GM19351 (cell line): Measurements from ENCODE around the gene INF2.
"Not testable (repeated sequence)": the region's sequence is repeated elsewhere in the genome, so short reads cannot be mapped to it uniquely, and the experiment has no call there.

Experiments used
- ATAC-seq: cut with Tn5 transposase; IDR thresholded peaks from one replicate; pipeline ENCODE4 v1.9.1; 2021; ENCODE audit warnings: mild to moderate bottlenecking, moderate library complexity; ENCODE audit not compliant: unreplicated experiment

The INF2 gene

DNA sequence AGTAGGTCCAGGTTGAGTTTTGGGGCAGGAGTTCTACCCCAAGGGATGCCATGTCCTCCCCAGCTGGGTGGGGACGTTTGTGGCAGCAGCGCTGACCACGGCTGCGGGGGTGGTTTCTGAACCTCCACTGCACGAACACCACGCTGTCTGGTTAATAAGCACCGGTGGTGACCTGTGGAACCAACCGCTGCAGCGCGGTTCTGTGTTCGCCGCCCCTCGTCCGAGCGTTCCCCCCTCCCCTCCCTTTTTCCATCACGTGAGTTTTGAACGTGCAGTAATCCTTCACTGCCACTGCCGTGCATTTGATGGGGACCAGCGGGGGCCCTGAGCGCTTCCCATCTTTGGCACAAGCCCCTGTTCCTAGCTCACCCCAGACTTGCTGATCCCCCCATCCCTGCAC is 28.2 kb downstream of the INF2 start:
- no peak for ATAC-seq

DNA sequence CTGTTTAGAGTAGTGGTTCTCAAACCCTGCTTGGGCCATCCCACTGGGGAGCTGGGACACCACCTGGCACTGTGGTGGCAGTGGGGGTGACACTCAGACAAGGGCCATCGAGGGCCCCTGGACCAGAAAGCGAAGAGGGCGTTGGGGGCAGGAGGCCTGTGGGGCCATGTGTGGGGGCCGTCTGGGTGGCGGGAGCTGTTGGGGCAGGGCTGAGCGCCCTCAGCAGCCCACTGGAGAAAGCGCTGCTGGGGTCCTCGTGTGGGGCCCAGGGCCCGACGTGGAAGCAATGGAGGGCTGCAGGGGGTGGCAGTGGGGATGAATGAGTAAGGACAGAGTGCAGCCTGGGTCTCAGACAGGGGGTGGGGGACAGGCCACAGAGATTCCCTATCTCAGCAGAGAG is 28.7 kb downstream of the INF2 start:
- no peak for ATAC-seq

DNA sequence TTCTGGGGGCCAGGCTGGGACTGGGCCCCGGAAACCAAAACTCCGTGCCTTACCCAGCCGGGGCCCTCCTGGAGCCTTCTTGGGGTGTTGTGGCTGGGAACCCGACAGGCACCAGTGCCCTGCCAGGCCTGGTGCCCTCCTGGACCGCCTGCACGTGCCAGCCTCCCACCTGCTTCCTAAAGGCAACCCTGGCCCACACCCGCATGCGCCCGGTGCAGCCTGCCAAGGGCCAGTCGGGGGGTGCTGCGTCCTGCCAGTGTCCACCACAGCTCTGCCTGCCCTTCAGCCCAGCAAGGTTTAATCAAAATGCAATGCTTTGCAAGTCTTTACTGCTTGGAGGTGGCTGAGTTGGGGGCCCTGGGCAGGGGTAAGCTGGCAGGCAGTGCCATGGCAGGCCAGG is 29.5 kb downstream of the INF2 start:
- no peak for ATAC-seq

DNA sequence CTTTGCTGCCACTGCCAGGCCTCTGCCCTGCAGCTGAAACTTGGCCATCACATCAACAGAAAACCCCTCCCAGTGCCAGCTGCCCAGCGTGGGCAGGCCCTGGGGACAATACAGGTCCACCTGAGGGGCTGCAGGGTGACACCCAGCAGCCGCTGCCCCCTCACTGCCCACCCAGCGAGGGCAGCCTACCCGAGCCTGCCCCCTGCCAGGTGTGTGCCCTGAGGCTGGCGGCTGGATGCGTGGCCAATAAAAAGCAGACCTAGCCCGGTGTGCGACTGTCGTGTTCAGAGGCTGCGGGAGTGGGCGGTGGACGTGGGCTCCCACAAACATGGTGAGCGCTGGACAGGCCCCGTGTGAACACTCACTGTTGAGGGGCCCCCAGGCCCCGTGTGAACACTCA is 29.9 kb downstream of the INF2 start:
- no peak for ATAC-seq

DNA sequence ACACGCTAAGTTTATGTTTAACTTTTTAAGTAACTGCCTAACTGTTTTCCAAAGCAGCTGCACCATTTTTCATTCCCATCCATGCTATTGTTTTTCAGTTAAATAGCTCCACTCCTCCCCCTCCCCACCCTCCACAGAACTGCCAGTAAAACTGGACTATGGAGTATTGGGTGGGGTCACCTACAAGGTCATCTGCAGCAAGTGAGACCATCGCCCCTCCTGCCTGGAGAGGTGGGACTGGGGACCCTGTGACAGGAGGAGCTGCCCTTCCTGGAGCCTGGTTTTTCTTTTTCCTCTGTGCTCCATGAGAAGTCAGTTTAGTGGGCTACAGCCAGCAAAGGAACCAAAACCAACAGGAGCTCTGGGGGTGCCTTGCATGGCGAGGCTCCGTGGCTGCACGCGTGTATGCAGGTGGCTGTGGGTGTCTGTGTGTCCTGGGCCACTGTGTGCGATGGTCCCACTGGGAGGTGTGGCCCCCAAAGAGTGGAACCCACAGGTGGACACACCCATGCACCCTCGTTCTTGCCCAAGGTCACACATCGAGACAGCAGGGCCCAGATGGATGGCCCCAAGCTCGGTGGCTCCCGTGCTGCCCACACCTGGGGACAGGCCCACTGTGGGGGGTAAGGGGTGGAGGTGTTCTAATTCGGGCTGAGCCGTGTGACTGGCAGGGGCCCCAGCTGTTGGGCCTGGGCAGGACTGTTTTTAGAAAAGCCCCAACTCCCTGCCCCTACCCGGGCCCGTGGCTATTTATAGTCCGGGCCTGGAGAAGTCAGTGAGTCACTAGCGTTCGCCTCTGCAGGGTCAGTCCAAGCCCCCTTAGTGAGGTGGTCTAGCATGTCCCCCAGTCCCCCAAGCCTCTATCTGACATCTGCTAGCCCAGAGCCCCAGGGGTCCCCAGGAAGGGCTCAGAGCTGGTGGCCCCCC is 32.4 kb downstream of the INF2 start:
- ATAC-seq = no peak

DNA sequence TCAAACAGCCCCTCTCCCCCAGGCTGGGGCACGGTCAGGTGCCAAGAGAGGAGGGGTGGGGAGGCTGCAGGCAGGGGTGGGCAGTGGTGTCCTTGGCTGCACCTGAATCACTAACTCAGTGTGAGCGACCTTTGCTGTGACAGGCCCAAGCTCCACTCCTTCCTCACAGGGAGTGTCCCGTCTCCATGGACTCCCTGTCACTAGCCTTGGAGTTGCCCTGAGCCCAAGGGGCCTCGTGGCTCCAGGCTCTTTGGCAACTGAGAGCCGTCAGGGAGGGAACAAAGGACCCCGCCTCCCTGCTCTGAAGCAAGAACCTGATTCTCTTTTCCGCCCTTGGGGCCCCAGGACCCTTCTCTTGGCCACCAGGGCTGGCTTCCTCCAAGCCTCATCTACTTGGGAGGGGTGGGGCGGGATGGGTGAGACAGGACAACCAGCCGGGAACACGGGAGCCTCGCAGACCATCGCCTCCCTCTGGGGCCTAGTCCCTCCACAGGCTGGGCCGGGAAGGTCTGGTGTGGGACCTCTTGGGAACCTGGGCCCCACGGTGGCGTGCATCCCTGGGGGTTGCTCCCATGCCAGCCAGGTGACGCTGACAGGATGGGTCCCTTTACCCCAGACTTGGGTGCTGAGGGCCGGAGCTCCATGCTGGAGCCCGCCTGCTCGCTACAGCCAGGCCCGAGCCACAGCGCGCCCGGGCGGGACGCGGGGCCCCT is 33.7 kb downstream of the INF2 start:
- no peak for ATAC-seq

DNA sequence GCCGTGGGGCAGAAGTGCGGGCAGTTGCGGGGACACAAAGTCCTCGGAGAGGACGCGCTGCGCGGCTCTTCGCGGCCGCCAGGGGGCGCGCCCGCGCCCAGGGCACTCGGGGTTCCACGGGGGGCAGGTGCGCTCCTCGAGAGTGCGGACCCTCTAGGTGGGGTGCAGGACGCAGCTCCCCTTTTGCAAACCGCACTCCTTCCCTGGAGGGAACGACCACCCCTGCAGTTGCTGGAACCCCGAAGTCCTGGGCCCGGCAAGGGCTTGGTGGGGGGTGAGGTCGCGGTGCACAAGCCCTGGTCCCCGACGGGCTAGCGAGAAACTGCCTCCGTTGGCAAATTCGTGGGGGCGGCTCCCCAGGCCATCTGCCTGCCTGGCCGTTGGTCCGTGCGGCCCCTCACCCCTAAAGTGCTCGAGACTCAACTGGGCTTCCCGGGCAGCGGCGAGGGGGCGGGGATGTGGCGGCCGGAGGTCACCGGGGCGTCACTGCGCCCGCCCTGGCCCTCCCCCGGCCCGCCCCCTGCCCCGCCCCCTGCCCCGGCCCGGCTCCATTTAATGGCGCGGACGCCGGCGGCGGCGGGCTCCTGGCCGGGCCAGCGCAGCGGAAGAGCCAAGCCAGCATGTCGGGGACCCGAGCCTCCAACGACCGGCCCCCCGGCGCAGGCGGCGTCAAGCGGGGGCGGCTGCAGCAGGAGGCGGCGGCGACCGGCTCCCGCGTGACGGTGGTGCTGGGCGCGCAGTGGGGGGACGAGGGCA is 34.4 kb downstream of the INF2 start, which contains the start of gene ADSS1:
Gene ADSS1 (plus strand): TSS at position 579 of the 756 bp plus-strand sequence. CDS start 42 bp downstream, at position 621.
- ATAC-seq = peak; percentile 68

DNA sequence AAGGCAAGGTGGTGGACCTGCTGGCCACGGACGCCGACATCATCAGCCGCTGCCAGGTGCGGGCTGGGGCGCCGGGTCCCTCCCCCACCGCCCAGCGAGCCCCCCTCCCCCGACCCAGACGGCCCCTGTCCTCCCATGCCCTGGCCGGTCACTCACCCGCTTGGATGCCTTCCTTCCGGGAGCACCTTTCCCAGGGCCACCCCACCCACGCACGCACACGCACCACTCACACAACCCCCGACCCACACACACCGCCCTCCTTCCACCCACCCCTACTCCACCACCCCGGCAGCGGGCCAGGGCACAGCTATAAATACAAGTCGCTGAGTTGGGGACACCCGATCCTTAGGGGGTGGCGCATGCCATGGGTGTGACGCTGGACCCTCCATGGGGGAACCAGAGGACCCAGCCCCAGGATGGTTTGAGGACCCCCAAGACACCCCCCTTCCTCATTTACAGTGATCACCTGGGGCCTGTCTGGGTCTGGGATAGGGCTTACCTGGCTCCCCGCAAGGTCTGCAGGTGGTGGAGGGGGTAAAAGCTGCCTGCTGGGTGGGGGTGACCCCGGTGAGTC is 35.1 kb downstream of the INF2 start:
- no peak for ATAC-seq

DNA sequence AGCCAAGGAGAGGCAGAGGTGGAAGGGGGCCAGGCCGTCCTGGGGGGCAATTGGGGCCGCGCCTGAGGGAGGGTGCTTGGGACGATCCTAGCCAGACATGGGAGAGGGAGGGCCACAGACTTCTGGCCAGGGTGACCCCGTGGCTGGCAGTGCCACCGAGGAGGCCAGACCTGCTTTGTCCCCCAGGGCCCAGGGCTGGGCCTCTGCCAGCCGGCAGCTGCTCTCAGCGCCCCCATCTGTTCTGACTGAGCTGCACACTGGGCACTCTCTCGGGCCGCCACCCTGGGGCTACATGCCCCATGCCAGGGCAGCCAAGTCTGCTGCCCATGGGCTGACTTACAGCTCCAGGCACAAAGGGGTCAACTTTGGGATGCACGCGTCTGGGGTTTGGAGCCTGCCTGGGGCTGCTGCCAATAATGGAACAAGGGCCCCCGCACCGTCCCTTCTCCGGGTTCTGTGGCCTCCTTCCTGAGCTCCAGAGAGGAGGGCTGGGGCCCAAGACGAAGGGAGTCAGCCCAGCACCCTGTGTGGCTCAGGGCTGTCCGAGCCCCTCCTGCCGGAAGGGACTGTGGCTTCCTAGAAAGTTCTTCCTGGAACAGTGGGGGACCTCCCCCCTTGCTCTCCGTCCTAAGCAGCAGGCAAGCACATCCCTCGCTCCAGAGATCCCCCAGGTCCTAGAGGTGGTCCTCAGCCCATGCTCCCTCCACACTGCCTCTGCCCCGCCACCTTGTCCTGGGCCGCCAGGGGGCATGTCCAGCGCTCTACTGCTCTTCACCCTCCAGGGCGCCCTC is 35.8 kb downstream of the INF2 start:
- ATAC-seq = no peak

DNA sequence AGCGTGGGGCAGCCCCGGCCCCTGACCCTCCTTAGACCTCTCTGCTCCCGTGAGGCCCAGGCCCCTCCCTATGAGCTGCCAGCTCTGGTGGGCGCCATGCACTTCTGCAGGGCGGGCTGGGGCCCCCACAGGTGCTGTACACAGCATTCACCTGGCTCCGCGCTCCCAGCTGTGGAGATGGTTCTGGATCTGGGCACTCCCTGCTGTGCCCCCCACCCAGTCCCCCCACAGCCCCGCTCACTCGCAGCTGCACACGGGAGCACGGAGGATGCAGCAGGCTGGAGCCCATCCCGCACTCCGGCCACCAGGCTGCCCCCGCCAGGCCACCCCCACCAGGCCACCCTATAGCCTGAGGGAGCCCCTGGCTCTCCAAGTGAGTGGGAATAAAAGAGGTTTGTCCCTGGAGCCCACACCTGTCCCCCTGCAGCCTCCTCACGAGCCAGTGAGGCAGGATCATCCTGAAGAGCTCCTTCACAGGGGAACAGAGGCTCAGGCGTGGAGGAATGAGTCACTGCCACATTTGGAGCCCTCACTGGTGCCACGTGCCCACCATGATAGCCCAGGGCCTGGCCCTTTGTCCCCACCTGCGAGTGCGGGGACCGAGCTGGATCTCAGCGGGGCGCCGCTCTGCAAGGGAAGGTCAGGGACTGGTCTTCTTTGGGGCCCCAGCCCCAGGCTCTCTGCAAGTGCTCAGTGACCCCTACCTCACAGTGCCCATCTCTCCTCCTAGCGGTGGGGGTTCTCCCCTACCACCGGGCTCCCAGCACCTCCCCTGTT is 36.5 kb downstream of the INF2 start:
- ATAC-seq = no peak

DNA sequence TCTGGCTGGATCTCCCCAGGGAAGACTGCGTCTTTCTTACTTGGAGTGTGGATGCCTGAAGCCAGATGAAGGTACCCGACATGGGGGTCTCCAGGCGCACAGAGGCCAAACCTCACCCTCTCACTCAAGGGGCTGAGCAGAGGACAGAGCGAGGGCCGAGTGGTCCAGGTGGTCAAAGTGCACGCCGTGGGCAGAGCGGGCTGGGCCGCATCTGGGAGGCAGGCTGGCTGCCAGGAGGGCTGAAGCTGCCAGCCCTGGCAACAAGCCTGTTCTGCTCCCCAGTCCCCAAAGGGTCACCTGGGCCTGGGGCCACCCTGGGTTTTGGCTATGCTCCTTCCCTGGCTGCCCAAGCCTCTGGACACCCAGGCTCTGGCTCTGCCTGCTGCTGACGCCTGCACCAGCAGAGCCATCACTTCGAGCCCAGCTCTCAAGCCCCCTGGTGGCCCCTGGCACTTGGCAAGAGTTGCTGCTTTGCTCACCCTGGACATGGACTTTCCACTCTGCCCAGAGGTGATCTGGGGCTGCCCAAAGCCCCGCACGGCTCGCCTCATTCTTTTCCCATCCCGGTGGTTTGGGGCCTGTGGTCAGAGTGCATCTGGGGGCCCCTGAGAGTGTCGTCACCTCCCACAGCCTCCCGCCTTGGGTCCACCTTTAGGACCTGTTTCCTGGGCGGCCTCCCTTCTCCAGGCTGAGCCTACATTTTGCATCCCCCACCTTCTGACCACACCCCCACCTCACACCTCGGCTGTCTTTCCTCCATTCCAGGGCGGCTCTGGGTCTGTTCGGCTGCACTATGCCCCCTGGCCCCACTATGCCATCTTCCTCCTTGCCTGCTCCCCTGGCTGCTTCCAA is 37.4 kb downstream of the INF2 start:
- ATAC-seq = no peak

DNA sequence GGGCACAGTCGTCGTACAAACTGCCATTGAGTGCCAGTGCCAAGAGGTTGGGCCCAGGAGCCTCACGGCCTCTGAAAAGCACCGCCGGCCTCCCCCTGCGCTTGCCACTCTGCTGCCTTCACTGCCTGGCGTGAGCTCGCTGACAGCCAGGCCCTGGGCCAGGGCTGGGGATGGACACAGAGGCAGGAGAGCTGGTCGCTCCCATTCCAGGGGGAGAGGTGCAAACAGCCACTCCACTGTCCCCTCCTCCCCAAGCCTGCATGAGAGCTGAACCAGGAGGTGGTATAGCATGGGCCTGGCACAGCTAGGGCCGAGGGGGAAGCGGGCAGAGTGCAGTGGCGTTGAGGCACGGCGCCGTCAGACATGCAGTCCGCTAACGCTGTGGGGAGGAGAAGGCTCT is 39.2 kb downstream of the INF2 start:
- no peak for ATAC-seq

DNA sequence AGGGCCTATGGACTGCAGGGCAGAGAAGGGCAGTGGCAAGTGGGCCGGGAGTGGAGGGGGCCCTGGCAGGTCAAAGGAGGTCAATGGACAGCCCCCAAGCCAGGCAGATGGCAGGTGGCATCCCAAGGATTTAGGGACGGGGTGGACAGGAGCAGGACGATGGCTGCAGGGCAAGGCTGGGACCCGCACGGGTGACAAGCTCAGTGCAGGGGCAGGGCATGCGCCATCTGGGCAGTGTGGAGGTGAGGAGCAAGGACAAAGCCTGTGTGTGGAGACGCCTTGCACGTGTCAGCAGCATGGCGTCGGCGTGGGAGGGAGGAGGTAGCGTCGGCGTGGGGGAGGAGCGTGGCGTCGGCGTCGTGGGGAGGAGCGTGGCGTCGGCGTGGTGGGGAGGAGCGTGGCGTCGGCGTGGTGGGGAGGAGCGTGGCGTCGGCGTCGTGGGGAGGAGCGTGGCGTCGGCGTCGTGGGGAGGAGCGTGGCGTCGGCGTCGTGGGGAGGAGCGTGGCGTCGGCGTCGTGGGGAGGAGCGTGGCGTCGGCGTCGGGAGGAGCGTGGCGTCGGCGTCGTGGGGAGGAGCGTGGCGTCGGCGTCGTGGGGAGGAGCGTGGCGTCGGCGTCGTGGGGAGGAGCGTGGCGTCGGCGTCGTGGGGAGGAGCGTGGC is 39.9 kb downstream of the INF2 start:
- not testable (repeated sequence) for ATAC-seq

DNA sequence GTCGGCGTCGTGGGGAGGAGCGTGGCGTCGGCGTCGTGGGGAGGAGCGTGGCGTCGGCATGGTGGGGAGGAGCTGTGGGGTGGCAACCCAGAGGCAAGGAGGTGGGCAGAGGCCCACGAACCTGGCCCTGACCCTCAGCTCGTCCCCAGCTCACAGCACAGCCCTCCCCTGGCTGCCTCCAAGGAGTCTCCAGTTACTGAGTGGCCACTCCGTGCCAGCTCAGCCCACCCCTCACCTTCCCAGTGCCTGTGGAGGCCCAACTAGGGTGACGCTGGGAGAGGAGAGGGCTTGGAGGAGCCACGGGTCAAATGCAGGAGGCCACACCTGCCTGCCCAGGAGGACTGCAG is 40.4 kb downstream of the INF2 start:
- ATAC-seq = no peak

DNA sequence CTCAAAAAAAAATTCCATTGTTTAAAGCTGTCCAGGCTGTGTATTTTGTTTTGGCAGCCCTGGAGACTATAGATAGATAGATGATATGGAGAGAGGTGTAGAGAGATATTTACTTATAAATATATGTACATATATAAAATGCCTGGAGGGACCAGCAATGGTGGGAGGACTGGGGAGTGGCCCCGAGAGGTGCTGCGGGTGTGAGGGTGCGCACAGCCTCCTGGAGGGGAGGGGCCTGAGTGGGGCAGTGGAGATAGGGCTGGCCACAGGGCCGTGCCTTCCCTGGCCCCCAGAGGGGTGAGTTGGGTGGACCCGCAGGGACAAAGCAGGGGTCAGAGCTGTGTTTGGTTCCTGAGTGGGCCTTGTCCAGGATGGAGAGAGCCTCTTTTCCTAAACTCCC is 41.1 kb downstream of the INF2 start:
- no peak for ATAC-seq

DNA sequence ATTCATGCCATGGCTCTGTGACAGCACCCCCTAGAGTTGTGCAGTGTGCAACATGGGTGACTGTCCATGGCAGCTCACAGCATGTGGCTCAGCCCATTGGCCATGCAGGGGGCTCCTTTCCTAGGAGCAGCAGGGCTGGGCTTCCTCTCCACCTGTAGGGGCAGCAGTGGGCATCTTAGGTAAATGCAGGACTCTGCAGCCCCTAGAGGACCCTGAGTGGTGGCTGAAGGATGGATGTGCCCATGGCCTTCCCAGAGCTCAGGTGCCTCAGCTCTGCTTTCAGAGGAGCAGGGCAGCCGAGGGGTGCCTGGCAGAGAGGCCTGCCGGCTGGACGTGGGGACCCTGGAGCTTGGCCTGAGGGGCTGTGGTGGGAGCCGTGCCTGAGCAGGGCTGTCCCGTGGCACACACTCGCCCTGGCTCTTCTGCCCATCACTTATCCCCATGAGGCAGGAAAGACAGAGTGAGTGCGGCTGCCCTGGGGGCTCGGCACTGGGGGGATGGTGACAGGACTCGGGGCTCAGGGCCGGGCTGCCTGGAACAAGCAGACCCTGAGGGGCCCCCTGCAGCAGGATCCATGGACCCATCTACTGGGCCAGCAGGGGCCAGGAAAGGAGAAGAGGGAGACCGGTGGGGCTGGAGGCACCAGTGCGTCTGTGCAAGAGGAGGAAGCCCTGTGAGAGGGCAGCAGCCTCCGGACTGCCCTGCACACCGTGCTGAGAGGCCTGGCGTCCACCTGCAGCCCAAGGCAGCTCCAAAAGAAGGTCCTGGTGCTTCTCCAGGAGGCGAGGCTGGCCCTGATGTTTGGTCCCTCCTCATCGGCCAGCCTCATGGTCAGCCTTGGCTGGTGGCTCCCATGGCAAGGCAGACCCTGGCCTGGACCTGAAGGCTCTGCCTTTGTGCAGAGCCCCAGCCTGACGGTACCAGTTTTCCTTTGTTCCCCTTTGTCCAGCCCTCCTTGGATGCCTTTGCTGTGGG is 42.2 kb downstream of the INF2 start:
- no peak for ATAC-seq

DNA sequence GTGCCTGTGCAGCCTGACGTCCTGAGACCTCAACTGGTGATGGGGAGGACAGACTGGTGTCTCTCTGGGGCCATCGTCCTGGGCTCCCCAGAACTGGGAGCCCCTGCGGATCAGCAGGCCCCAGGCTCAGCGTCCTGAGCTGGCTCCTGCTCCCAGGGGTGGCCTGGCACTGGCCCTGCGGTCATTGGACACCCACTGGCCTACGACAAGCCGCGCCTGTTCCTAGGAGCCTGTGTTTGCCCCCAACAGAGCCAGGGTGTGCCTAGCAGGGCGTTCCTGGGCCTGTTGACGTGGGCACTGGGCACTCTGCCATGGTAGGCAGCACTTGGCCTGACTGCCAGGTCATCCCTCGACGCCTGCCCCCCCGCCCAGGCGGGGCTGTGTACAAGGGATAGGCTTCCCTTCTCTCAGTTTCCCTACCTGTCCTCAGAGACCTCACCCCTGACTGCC is 43.0 kb downstream of the INF2 start:
- no peak for ATAC-seq
